Smooth muscle cell (in vitro differentiated cells): Measurements from ENCODE around the gene ARPP19. TPM values are rescaled to one million over a fixed set of nuclear protein-coding genes. Genes with fewer than 3 reads are reported as not detected.
"Not testable (repeated sequence)": the region's sequence is repeated elsewhere in the genome, so short reads cannot be mapped to it uniquely, and the experiment has no call there.

ENCODE experiments used
- DNase-seq: peaks from one replicate; lab custom pipeline; 2025; ENCODE audit not compliant: unreplicated experiment; lab: John Stamatoyannopoulos, UW
- H2AFZ ChIP-seq: fragments of 200-600 bp; sonication (generic); 2 replicates; pipeline ENCODE4 v1.6.0; 2016; ENCODE audit warnings: antibody characterized with exemption, low read depth, mild to moderate bottlenecking
- H3F3A ChIP-seq: fragments of 200-600 bp; sonication (generic); 2 replicates; pipeline ENCODE4 v1.6.0; 2017; ENCODE audit warnings: antibody characterized with exemption, low read depth
- H3K27ac ChIP-seq: fragments of 200-600 bp; sonication (generic); 2 replicates; pipeline ENCODE4 v1.5.1; 2016; ENCODE audit warnings: low read depth, mild to moderate bottlenecking
- H3K27me3 ChIP-seq: fragments of 200-600 bp; sonication (generic); 2 replicates; pipeline ENCODE4 v1.6.1; 2016; ENCODE audit warnings: low read depth, mild to moderate bottlenecking
- H3K36me3 ChIP-seq: fragments of 200-600 bp; sonication (generic); 2 replicates; pipeline ENCODE4 v1.5.1; 2016; ENCODE audit warnings: low read depth
- H3K4me1 ChIP-seq: fragments of 200-600 bp; sonication (generic); 2 replicates; pipeline ENCODE4 v1.5.1; 2016; ENCODE audit warnings: low read depth
- H3K4me2 ChIP-seq: fragments of 200-600 bp; sonication (generic); 2 replicates; pipeline ENCODE4 v1.6.0; 2016; ENCODE audit warnings: mild to moderate bottlenecking
- H3K4me3 ChIP-seq: fragments of 200-600 bp; sonication (generic); 2 replicates; pipeline ENCODE4 v1.5.1; 2016; ENCODE audit warnings: mild to moderate bottlenecking
- H3K79me2 ChIP-seq: fragments of 200-600 bp; sonication (generic); 2 replicates; pipeline ENCODE4 v1.6.0; 2016; ENCODE audit warnings: low read depth, mild to moderate bottlenecking
- H3K9ac ChIP-seq: fragments of 200-600 bp; sonication (generic); 2 replicates; pipeline ENCODE4 v1.6.0; 2016; ENCODE audit warnings: low read depth
- H3K9me3 ChIP-seq: fragments of 200-600 bp; sonication (generic); replicated peaks from 2 replicates; pipeline ENCODE4 v1.5.1; 2016; ENCODE audit warnings: low read depth
- H4K20me1 ChIP-seq: fragments of 200-600 bp; sonication (generic); 2 replicates; pipeline ENCODE4 v1.6.0; 2016; ENCODE audit warnings: low read depth
- CTCF ChIP-seq: fragments of 200-600 bp; sonication (generic); IDR thresholded peaks from 2 replicates; pipeline ENCODE4 v1.5.1; 2017; ENCODE audit warnings: borderline replicate concordance, mild to moderate bottlenecking, antibody characterized with exemption; ENCODE audit not compliant: insufficient read depth, poor library complexity, severe bottlenecking
- WGBS: methylation state at CpG from one replicate; pipeline ENCODE4 v1.1.7; 2016; ENCODE audit warnings: low lambda C conversion rate; 5-methylcytosine and 5-hydroxymethylcytosine counted together
- polyA plus RNA-seq: library from polyadenylated mRNA; unstranded; fragments of >200 nt; fragmentation: Nextera tagmentation; extraction: Ambion mirVana; gene quantifications from 2 replicates; pipeline ENCODE4 v1.2.1, GENCODE V29; 2016
- total RNA-seq: library from RNA; depleted of rRNA; stranded (reverse); fragments of >200 nt; gene quantifications from 2 replicates; pipeline ENCODE4 v1.2.3, GENCODE V29; 2014

Gene ARPP19
- total and polyA plus RNA-seq, 2 experiments from 2014 or later = 58.4 to 138 TPM

GRCh38 chr15:52551762-52552161 is 17.1 kb downstream of the ARPP19 start:
- Histone ChIP-seq H3F3A (peaks cover 13% of the 10 kb centered on the region), H3K9ac (no peak overlapping the region), H4K20me1 (peaks cover 25% of the 10 kb centered on the region), H3K36me3 (peaks cover 19% of the 10 kb centered on the region), H3K79me2 (peaks cover 46% of the 10 kb centered on the region), H3K4me1 (no peaks in the 10 kb centered on the region), H3K4me2 (no peak overlapping the region), H3K9me3 (no peaks in the 10 kb centered on the region), H3K27ac (no peak overlapping the region), H3K4me3 (no peak overlapping the region), H2AFZ (no peak overlapping the region), H3K27me3 (no peaks in the 10 kb centered on the region)
- DNase-seq = no peak
- WGBS = 97% methylated on average over 6 of the region's 6 CpGs
- no peak for TF ChIP-seq CTCF

GRCh38 chr15:52551186-52551585 is 17.6 kb downstream of the ARPP19 start:
- not testable (repeated sequence) for H3K27me3 ChIP-seq, H2AFZ ChIP-seq, H3K27ac ChIP-seq, DNase-seq, H3K4me3 ChIP-seq, H3K9ac ChIP-seq, H3K4me1 ChIP-seq, H3K4me2 ChIP-seq, H3K9me3 ChIP-seq
- H3K36me3 ChIP-seq = peaks cover 19% of the 10 kb centered on the region
- peaks cover 25% of the 10 kb centered on the region for H4K20me1 ChIP-seq
- H3K79me2 ChIP-seq = peaks cover 40% of the 10 kb centered on the region
- 100% methylated on average over 1 of the region's 1 CpG for WGBS
- H3F3A ChIP-seq = peaks cover 14% of the 10 kb centered on the region

- DNase-seq = no peak
- Histone ChIP-seq H3K36me3 (peaks cover 10% of the 10 kb centered on the region), H3K4me3 (no peak overlapping the region), H3K9me3 (no peaks in the 10 kb centered on the region), H3F3A (peaks cover 14% of the 10 kb centered on the region), H3K79me2 (peaks cover 4% of the 10 kb centered on the region), H3K27ac (no peak overlapping the region), H3K27me3 (no peaks in the 10 kb centered on the region), H3K4me1 (no peaks in the 10 kb centered on the region), H3K4me2 (no peak overlapping the region), H4K20me1 (no peaks in the 10 kb centered on the region), H2AFZ (no peak overlapping the region), H3K9ac (no peak overlapping the region)
- no peak for TF ChIP-seq CTCF
- 94% methylated on average over 5 of the region's 5 CpGs for WGBS
Observed at GRCh38 chr15:52546031-52546751, 22.6 kb downstream of the ARPP19 start.

GRCh38 chr15:52540374-52541012 is 28.3 kb downstream of the ARPP19 start:
- H3K27me3 ChIP-seq = no peaks in the 10 kb centered on the region
- no peak for DNase-seq
- H4K20me1 ChIP-seq = no peaks in the 10 kb centered on the region
- no peak for TF ChIP-seq CTCF
- H3K4me2 ChIP-seq = no peak overlapping the region
- no peaks in the 10 kb centered on the region for H3K36me3 ChIP-seq
- 84% methylated on average over 3 of the region's 3 CpGs for WGBS
- H3K4me3 ChIP-seq = no peak overlapping the region
- H3K27ac ChIP-seq = no peak overlapping the region
- H3K9ac ChIP-seq = no peak overlapping the region
- H3K79me2 ChIP-seq = no peaks in the 10 kb centered on the region
- H3K9me3 ChIP-seq = no peaks in the 10 kb centered on the region
- no peaks in the 10 kb centered on the region for H3K4me1 ChIP-seq
- no peaks in the 10 kb centered on the region for H3F3A ChIP-seq
- no peak overlapping the region for H2AFZ ChIP-seq
